Activated T-helper 17 cell treated with anti-CD3 and anti-CD28 coated beads, Interleukin-2, amount 50 U/mL, for 72 hours (primary cell): ENCODE results near the gene LIN54. TPM values are rescaled to one million over a fixed set of nuclear protein-coding genes. Genes with fewer than 3 reads are reported as not detected.
"Not testable (repeated sequence)": the region's sequence is repeated elsewhere in the genome, so short reads cannot be mapped to it uniquely, and the experiment has no call there.

Experiments
- ATAC-seq: fragments of 150-1000 bp; cut with Tn5 transposase; replicated peaks from 2 replicates; pipeline ENCODE4 v1.10.0; 2021; ENCODE audit warnings: mild to moderate bottlenecking, moderate library complexity
- H3K27ac Mint-ChIP-seq: one replicate; pipeline ENCODE4 v1.8.0; 2022; ENCODE audit warnings: mixed read lengths
- H3K27me3 Mint-ChIP-seq: one replicate; pipeline ENCODE4 v1.8.0; 2022; ENCODE audit warnings: mixed read lengths
- H3K36me3 Mint-ChIP-seq: one replicate; pipeline ENCODE4 v1.8.0; 2022; ENCODE audit warnings: low read depth, mild to moderate bottlenecking, mixed read lengths
- H3K4me1 Mint-ChIP-seq: one replicate; pipeline ENCODE4 v1.8.0; 2022; ENCODE audit warnings: mixed read lengths
- H3K4me3 Mint-ChIP-seq: one replicate; pipeline ENCODE4 v1.8.0; 2022; ENCODE audit warnings: mild to moderate bottlenecking, mixed read lengths
- H3K9me3 Mint-ChIP-seq: one replicate; pipeline ENCODE4 v1.8.0; 2022; ENCODE audit warnings: mixed read lengths
- total RNA-seq, 2 donors: library from RNA; stranded (reverse); gene quantifications; one replicate each; pipeline ENCODE4 v1.2.3, GENCODE V29; 2022

Gene LIN54
- total RNA-seq, 2 donors from 2014 or later = 19.3 to 20.4 TPM

DNA sequence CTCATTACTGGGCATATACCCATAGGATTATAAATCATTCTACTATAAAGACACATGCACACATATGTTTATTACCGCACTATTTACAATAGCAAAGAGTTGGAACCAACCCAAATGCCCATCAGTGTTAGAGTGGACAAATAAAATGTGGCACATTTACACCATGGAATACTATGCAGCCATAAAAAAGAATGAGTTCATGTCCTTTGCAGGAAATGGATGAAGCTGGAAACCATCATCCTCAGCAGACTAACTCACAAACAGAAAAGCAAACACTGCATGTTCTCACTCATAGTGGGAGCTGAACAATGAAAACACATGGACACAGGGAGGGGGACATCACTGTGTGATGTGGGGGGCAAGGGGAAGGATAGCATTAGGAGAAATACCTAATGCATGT is 13.0 kb upstream of the LIN54 start:
- not testable (repeated sequence) for H3K27ac Mint-ChIP-seq, H3K27me3 Mint-ChIP-seq, H3K4me1 Mint-ChIP-seq, H3K4me3 Mint-ChIP-seq, ATAC-seq, H3K36me3 Mint-ChIP-seq, H3K9me3 Mint-ChIP-seq

DNA sequence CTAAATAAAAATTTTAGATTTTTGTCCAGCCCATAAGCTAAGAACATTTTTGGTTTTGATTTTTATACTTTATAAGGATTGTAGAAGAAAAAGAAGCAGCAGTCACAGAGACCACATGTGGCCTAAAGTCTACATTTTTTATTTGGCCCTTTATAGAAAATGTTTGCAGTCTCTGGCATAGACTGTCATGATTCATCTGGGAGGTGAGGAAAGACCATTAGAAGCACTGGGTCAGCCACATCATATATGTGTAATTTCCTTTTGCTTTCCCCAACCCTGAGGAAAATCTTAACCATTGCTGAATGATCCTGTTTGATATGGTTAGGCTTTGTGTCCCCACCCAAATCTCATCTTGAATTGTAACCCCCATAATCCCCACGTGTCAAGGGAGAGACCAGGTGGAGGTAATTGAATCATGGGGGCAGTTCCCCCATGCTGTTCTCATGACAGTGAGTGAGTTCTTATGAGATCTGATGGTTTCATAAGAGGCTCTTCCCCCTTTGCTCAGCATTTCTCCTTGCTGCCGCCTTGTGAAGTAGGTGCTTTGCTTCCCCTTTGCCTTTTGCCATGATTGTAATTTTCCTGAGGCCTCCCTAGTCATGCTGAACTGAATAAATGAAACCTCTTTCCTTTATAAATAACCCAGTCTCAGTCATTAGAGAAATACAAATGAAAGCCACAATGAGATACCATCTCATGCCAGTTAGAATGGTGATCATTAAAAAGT is 12.3 kb upstream of the LIN54 start:
- ATAC-seq = no peak
- H3K4me3 Mint-ChIP-seq = no peak overlapping the region
- H3K27me3 Mint-ChIP-seq = no peaks in the 10 kb centered on the region
- H3K27ac Mint-ChIP-seq = no peak overlapping the region
- no peaks in the 10 kb centered on the region for H3K36me3 Mint-ChIP-seq
- H3K9me3 Mint-ChIP-seq = no peaks in the 10 kb centered on the region
- no peaks in the 10 kb centered on the region for H3K4me1 Mint-ChIP-seq

DNA sequence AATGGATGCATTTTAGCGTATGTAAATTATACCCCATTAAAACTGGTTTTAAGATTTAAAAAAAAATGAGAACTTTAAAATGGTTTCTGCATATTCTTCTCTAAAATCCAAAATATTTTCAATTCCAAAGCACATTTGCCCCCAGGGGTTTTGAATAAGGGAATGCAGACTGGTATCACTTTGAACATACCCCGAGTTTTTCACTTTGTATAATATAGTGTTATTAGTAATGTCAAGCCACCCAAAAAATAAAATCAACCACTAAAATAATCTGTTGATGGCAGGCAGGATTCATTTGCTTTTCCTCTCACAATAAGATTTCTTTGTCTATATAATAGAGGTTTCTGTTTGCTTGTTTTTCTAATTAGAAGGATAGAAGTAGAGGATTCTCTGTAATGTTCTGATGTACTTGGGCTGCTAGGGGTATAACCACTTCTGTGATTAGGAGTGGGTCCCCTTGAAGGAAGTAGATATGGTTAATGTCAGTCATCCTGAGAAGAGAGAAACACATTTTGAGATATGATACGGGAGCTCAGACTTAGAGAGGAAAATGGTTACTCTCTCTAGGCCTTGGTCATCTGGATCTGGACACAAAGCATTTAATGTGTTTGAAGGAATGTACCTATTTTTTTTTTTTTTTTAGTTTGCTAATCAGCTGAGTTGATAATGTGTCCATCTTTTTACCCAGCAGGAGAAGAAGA is 9.3 kb upstream of the LIN54 start:
- Mint-ChIP-seq H3K27me3 (no peaks in the 10 kb centered on the region), H3K4me3 (no peak overlapping the region), H3K27ac (no peak overlapping the region), H3K4me1 (no peaks in the 10 kb centered on the region), H3K36me3 (no peaks in the 10 kb centered on the region), H3K9me3 (no peaks in the 10 kb centered on the region)
- peak; percentile 79 for ATAC-seq

DNA sequence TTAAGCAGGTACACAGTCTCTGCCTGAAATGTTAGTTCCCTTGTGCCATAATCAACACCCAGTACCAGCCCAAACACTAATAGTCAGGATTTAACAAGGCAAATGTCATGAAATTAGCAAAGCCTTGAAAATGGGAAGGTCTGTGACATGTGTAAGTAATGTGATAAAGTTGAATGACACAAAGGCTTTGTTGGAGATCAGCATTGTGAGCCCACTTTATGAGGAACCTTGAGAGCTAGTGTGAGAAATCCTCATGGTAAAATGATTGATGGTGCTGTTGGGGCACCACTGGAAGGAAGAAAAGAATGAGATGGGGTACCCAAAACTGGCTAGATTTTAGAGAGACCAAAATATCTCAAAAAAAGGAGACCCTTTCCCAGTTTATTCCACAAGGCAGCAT is 3.3 kb upstream of the LIN54 start:
- H3K4me1 Mint-ChIP-seq = peaks cover 18% of the 10 kb centered on the region
- ATAC-seq = no peak
- no peaks in the 10 kb centered on the region for H3K9me3 Mint-ChIP-seq
- peak overlapping the region; percentile 94 for H3K4me3 Mint-ChIP-seq
- no peaks in the 10 kb centered on the region for H3K36me3 Mint-ChIP-seq
- H3K27ac Mint-ChIP-seq = peak overlapping the region; percentile 93
- no peaks in the 10 kb centered on the region for H3K27me3 Mint-ChIP-seq

- H3K9me3 Mint-ChIP-seq = no peaks in the 10 kb centered on the region
- H3K4me1 Mint-ChIP-seq = peaks cover 19% of the 10 kb centered on the region
- peak overlapping the region; percentile 94 for H3K4me3 Mint-ChIP-seq
- peak overlapping the region; percentile 93 for H3K27ac Mint-ChIP-seq
- no peaks in the 10 kb centered on the region for H3K27me3 Mint-ChIP-seq
- no peak for ATAC-seq
- H3K36me3 Mint-ChIP-seq = no peaks in the 10 kb centered on the region
These were observed 2.8 kb upstream of the LIN54 start for GRCh38 chr4:83013420-83013867.

DNA sequence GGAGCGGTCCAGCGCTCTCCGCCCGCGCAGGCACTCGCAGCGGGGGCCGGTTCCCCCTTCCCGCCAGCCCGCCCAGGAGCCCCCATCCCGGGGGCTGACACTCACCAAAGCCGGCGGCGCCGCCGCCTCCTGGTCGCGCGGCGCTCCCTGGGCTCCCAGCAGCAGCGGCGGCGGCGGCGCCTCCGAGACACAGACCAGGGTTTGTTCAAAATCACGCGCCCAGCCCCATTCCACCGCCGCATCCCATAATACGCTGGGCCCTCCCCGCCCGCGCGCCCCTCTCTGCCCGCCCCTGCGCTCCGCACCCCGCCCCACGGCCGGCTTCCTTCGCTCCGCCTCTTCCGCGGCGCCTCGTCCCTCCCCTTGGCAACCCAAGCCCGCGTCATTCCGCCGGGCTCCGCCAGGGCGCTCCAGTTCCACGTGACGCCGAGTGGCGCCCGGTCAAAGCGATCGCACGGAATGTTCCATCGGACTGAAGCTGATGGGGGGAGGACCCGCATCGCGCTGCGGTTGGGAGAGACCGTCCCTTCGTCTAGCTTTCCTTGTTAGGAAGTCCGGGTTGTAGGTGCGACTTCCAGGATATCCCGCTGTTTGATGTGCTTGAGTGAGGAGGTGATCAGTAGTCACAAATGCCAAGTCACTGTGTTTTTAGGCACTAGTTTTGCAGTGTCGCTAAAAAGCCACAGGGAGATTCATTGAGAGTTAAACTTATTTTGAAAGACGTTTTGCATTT is 2.2 kb upstream of the LIN54 start:
- Mint-ChIP-seq H3K9me3 (no peaks in the 10 kb centered on the region), H3K27ac (peak overlapping the region; percentile 93), H3K27me3 (no peaks in the 10 kb centered on the region), H3K4me3 (peak overlapping the region; percentile 94), H3K36me3 (no peaks in the 10 kb centered on the region), H3K4me1 (peaks cover 23% of the 10 kb centered on the region)
- ATAC-seq = peak; percentile 90

DNA sequence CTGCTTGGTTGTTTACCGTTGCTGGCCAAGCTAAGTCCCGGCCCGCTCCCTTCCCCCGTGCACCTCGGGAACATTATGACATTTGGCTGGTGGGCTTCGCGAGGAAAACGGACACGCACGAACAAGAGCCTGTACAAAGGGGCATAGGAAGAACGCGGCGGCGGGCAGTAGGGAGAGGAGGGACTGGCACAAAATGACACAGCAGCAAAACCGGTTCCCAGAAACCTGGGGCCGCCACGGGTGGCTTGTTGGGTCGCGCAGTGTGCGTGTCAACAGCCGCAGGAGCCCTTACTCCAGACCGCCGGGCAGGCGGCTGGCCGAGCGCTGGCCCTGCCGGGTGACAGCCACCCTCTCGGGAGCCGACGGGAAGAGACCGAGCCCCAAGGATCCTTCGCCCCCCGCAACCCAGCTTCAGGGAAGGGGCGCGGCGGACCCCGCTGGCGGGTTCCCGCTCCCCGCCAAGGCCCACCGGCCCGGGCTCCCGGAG is 1.6 kb upstream of the LIN54 start:
- peak; percentile 8 for ATAC-seq
- Mint-ChIP-seq H3K9me3 (no peaks in the 10 kb centered on the region), H3K4me1 (peaks cover 29% of the 10 kb centered on the region), H3K36me3 (no peaks in the 10 kb centered on the region), H3K27me3 (no peaks in the 10 kb centered on the region), H3K27ac (peak overlapping the region; percentile 94), H3K4me3 (peak overlapping the region; percentile 94)

DNA sequence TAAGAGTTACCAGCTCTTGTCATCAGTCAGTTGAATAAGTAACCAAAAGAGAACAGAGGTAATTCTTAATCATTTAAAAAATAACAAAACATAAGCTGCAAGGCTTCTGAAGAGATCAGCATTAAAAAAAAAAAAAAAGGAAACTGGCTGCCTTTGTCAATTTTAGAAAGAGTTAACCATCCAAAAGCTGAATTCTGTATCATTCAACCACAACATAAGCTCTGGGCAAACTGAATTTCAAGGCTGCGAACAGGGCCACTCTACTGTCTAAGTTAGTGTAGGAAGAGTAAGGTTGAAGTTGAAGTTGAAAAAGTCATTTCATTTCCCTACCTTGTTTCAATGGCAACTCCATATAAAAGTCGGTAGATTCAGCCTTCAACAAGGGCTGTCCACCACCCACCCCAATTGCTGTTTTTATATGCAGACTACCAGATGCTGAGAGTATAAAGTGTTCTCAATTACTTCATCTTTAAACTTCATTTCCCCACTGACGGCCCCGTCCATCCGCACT is 1.1 kb upstream of the LIN54 start:
- Mint-ChIP-seq H3K27me3 (no peaks in the 10 kb centered on the region), H3K36me3 (no peaks in the 10 kb centered on the region), H3K27ac (peak overlapping the region; percentile 94), H3K4me1 (peaks cover 29% of the 10 kb centered on the region), H3K9me3 (no peaks in the 10 kb centered on the region), H3K4me3 (peak overlapping the region; percentile 94)
- no peak for ATAC-seq

DNA sequence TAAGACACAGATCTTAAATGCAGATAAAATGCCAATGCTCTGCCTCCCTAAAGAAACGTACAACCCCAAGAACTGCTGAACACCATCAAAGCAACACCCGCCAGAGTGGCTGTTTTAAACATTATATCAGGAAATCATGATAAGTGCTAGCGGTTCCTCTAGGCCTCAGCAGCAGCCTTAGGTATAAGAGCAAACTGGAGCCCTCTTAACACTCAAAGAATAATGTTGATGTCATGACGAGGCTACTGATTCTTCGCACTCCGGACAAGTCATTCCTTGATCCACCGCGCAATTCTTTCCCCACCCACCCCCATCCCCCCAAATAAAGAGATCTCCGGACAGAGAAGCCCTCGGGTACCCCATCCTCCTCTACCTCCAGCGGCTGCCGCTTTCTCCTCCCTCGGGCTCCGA is 507 bp downstream of the LIN54 start:
- Mint-ChIP-seq H3K36me3 (no peaks in the 10 kb centered on the region), H3K27me3 (no peaks in the 10 kb centered on the region), H3K4me1 (peaks cover 29% of the 10 kb centered on the region), H3K27ac (peak overlapping the region; percentile 94), H3K9me3 (no peaks in the 10 kb centered on the region), H3K4me3 (peak overlapping the region; percentile 94)
- ATAC-seq = peak; percentile 1

DNA sequence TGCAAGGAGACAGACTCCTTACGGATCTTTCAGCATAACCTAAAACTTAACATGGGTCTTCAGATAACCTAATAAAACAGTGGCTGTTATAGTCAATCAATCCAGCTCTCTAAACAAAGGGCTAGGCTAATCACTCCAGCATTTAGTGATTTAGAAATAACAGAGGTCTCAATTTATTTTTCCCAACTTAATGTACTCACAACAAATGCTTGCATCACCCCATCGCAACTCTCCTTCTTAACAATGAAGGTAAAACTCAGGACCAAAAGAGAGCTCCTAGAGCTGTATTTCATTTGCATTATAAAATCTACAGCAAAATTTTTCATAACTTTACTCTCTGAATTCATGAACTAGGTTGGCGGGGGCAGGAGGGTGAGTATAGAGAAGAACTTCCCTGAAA is 1.1 kb downstream of the LIN54 start:
- H3K9me3 Mint-ChIP-seq = no peaks in the 10 kb centered on the region
- H3K4me3 Mint-ChIP-seq = peak overlapping the region; percentile 94
- peak overlapping the region; percentile 94 for H3K27ac Mint-ChIP-seq
- no peaks in the 10 kb centered on the region for H3K27me3 Mint-ChIP-seq
- no peaks in the 10 kb centered on the region for H3K36me3 Mint-ChIP-seq
- no peak for ATAC-seq
- H3K4me1 Mint-ChIP-seq = peaks cover 29% of the 10 kb centered on the region

- peaks cover 15% of the 10 kb centered on the region for H3K36me3 Mint-ChIP-seq
- H3K4me3 Mint-ChIP-seq, ATAC-seq, H3K27ac Mint-ChIP-seq, H3K27me3 Mint-ChIP-seq, H3K4me1 Mint-ChIP-seq, H3K9me3 Mint-ChIP-seq: not testable (repeated sequence)
These were observed 7.4 kb downstream of the LIN54 start for GRCh38 chr4:83003044-83003791.

GRCh38 chr4:83002329-83002728 is 8.3 kb downstream of the LIN54 start:
- no peak overlapping the region for H3K4me3 Mint-ChIP-seq
- no peaks in the 10 kb centered on the region for H3K27me3 Mint-ChIP-seq
- no peaks in the 10 kb centered on the region for H3K9me3 Mint-ChIP-seq
- no peak for ATAC-seq
- no peak overlapping the region for H3K27ac Mint-ChIP-seq
- H3K4me1 Mint-ChIP-seq = peaks cover 1% of the 10 kb centered on the region
- peaks cover 16% of the 10 kb centered on the region for H3K36me3 Mint-ChIP-seq

DNA sequence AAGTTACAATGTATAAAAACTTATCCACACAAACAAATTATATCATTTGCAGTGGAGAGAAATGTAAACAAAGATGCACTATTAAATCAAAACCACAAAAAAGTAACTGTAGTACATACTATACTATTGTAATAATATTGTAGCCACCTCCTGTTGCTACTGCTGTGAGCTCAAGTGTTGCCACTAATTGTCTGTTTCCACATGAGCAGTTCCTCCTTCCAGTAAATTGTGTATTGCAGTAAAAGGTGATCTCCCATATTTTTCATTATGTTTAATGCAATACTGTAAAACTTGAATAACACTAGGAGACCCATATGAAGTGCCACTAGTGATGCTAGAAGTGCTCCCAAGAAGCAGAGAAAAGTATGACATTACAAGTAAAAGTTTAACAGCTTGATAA is 11.7 kb downstream of the LIN54 start:
- no peak overlapping the region for H3K4me3 Mint-ChIP-seq
- ATAC-seq = no peak
- H3K9me3 Mint-ChIP-seq = no peaks in the 10 kb centered on the region
- H3K4me1 Mint-ChIP-seq = peaks cover 4% of the 10 kb centered on the region
- H3K27ac Mint-ChIP-seq = no peak overlapping the region
- H3K36me3 Mint-ChIP-seq = peaks cover 16% of the 10 kb centered on the region
- H3K27me3 Mint-ChIP-seq = no peaks in the 10 kb centered on the region

DNA sequence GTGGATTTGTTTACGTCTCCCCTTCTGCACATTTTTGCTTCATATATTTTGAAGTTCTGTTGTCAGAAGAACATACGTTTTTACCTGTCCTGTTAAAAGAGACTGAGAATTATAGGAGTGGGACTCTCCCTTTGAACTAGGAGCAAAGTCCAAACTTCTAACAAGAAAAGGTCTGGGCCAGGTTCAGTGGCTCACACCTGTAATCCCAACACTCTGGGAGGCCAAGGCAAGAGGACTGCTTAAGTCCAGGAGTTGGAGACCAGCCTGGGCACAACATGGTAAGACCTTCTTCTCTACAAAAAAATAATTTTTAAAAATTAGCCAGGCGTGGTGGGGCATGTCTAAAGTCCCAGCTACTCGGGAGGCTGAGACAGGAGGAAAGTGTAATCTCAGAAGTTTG is 15.8 kb downstream of the LIN54 start:
- H3K4me1 Mint-ChIP-seq = peaks cover 9% of the 10 kb centered on the region
- no peak for ATAC-seq
- no peaks in the 10 kb centered on the region for H3K27me3 Mint-ChIP-seq
- no peak overlapping the region for H3K27ac Mint-ChIP-seq
- no peaks in the 10 kb centered on the region for H3K9me3 Mint-ChIP-seq
- peaks cover 12% of the 10 kb centered on the region for H3K36me3 Mint-ChIP-seq
- H3K4me3 Mint-ChIP-seq = no peak overlapping the region
